NCI-H2081 (cell line): ENCODE measurements around the gene TBC1D16.

ENCODE experiments used
- DNase-seq, 2 experiments: peaks; one replicate each; lab custom pipeline; 2025; lab: John Stamatoyannopoulos, UW

The TBC1D16 gene

DNA sequence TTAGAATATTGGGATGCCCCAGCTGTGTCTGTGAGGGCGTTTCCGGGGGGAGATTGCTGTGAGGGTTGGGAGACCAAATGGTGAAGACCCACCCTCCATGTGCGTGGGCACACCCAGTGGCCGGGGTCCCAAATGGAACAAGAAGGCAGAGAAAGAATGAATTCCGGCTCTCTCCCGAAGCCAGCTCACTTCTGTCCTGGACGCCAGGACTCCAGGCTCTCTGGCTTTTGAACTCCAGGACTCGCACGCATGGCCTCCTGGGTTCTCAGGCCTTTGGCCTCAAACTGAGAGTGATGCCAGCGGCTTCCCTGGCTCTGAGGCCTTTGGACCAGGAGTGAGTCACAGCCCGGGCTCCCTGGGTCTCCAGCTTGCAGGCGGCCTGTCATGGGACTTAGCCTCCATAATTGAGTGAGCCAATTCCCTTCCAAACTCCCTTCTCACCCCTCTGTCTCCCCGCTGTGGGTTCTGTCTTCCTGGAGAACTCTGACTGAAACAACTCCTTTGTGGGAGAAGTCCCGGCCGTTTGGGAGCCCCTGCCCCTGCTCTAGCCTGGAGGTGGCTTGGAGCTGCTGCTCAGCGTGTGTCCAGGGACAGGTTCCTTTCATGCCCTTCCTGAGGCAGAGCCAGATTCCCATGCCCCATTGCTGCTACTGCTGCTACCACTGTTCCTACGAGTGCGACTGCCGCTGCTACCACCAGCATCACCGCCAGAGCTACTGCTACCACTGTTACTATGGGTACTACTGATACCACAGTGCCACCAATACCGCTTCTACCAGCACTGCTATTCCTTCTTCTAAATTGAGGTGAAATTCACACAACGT is 146.6 kb downstream of the TBC1D16 start:
- DNase-seq = no peak

DNA sequence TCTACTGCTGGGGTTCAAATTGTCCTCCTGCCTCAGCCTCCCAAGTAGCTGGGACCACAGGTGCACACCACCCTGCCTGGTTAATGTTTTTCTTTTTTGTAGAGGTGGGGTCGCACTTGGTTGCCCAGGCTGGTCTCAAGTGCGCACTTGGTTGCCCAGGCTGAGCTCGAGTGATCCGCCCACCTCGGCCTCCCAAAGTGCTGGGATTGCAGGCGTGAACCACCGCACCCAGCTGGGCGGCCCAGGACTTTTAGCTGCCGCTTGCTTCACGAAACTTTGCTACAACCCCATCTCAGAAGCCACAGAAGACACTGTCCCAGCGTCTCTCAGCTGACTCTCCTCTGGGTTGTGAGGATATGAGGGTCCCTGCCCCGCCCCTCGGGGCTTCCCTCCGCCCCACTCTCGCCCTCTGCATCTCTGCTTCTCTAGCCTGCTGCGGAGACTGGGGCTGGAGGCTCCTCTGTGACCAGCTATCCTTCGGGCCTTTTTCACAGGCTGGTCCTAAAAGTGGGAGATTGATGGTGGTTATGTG is 147.6 kb downstream of the TBC1D16 start:
- no peak for DNase-seq

DNA sequence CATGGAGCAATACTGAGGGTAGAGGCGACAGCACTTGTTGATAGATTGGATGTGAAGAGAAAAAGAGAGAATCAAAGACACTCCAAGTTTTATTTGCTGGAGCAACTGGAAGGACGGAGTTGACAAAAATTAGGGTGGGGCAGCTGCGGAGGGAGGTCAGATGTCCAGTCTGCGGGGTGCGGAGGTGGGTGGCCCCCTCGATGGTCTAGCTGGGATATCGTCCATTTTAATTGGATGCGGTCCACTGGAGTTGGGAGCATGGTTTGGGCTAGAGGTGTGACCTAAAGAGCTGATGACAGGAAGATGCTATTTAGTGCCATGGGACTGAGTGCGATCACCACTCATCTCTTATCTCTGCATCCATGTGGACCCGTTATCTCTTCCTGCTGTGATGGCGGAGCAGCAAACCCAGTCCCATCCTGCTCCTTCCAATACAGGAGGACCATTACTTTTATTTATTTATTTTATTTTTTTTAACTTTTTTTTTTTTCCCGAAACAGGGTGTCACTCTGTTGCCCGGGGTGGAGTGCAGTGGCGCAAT is 148.2 kb downstream of the TBC1D16 start:
- DNase-seq = no peak

DNA sequence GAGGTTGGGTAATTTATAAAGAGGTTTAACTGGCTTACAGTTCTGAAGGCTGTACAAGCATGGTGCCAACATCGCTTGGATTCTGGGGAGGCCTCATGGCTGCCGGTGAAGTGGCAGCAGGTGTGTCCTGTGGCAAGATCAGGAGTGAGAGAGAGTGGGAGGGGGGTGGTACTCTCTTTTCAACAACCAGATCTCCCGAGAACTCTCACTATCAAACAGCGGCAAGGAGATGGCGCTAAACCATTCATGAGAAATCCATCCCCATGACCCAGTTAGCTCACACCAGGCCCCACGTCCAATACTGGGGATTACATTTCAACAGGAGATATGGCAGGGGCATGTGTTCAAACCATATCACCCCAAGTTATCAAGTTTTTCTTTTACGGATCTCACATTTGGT is 152.5 kb downstream of the TBC1D16 start:
- DNase-seq = no peak
